OCI-LY1 (cell line): ENCODE results near the gene MED27.

Source experiments
- H2AFZ ChIP-seq: fragments of 200-600 bp; sonication (generic), shearing (Covaris generic); 2 replicates; pipeline ENCODE4 v1.6.0; 2014; ENCODE audit warnings: antibody characterized with exemption, mild to moderate bottlenecking, low read length
- H3F3A ChIP-seq: fragments of 200-600 bp; sonication (generic), shearing (Covaris generic); 2 replicates; pipeline ENCODE4 v1.6.0; 2014; ENCODE audit warnings: mild to moderate bottlenecking, antibody characterized with exemption, low read length, moderate library complexity; ENCODE audit not compliant: insufficient read depth
- H3K27ac ChIP-seq: fragments of 200-600 bp; sonication (generic); 2 replicates; pipeline ENCODE4 v1.5.1; 2014; ENCODE audit warnings: low read length, mixed run types, mild to moderate bottlenecking, low read depth; ENCODE audit not compliant: poor library complexity, severe bottlenecking
- H3K27me3 ChIP-seq: fragments of 200-600 bp; sonication (generic); 2 replicates; pipeline ENCODE4 v1.6.0; 2014; ENCODE audit warnings: antibody characterized with exemption, mild to moderate bottlenecking, low read length, moderate library complexity; ENCODE audit not compliant: insufficient read depth
- H3K36me3 ChIP-seq: fragments of 200-600 bp; sonication (generic); 2 replicates; pipeline ENCODE4 v1.6.1; 2014; ENCODE audit warnings: mild to moderate bottlenecking, antibody characterized with exemption, low read length, moderate library complexity, mixed read lengths; ENCODE audit not compliant: insufficient read depth
- H3K4me1 ChIP-seq: fragments of 200-600 bp; sonication (generic); 2 replicates; pipeline ENCODE4 v1.5.1; 2014; ENCODE audit warnings: mild to moderate bottlenecking, low read length, moderate library complexity; ENCODE audit not compliant: insufficient read depth, severe bottlenecking
- H3K4me2 ChIP-seq: fragments of 200-600 bp; sonication (generic), shearing (Covaris generic); 2 replicates; pipeline ENCODE4 v1.6.1; 2014; ENCODE audit warnings: low read length
- H3K4me3 ChIP-seq: fragments of 200-600 bp; sonication (generic); 2 replicates; pipeline ENCODE4 v1.5.1; 2014; ENCODE audit warnings: low read length, low read depth, mild to moderate bottlenecking, mixed read lengths; ENCODE audit not compliant: poor library complexity, severe bottlenecking
- H3K79me2 ChIP-seq: fragments of 200-600 bp; shearing (Covaris generic); 2 replicates; pipeline ENCODE4 v1.6.1; 2016; ENCODE audit warnings: mixed run types, low read length, mixed read lengths; ENCODE audit not compliant: insufficient read depth
- H3K9ac ChIP-seq: fragments of 200-600 bp; sonication (generic), shearing (Covaris generic); 2 replicates; pipeline ENCODE4 v1.6.1; 2014; ENCODE audit warnings: mild to moderate bottlenecking, low read length, mixed read lengths
- H3K9me2 ChIP-seq: fragments of 200-600 bp; sonication (generic), shearing (Covaris generic); 2 replicates; pipeline ENCODE4 v1.6.1; 2014; ENCODE audit warnings: low read depth, mild to moderate bottlenecking, low read length, mixed read lengths
- H3K9me3 ChIP-seq: fragments of 200-600 bp; shearing (Covaris generic); 2 replicates; pipeline ENCODE4 v1.6.1; 2014; ENCODE audit warnings: low read length, mixed read lengths
- H4K20me1 ChIP-seq: fragments of 200-600 bp; sonication (generic), shearing (Covaris generic); 2 replicates; pipeline ENCODE4 v1.6.0; 2016; ENCODE audit warnings: mild to moderate bottlenecking, low read length; ENCODE audit not compliant: insufficient read depth
- CTCF ChIP-seq: fragments of 200-600 bp; sonication (generic), shearing (Covaris generic); IDR thresholded peaks from 2 replicates; pipeline ENCODE4 v1.5.1; 2017; ENCODE audit warnings: mild to moderate bottlenecking, antibody characterized with exemption, low read length, moderate library complexity, mixed read lengths
- EZH2 ChIP-seq: fragments of 200-600 bp; sonication (generic), shearing (Covaris generic); IDR thresholded peaks from 2 replicates; pipeline ENCODE4 v1.8.0; 2017; ENCODE audit warnings: borderline replicate concordance, mixed run types, mild to moderate bottlenecking, antibody characterized with exemption, low read length, moderate library complexity, mixed read lengths

The MED27 gene

GRCh38 chr9:131864531-131864930 is 215.1 kb downstream of the MED27 start:
- H3K4me1 ChIP-seq = no peaks in the 10 kb centered on the region
- no peak overlapping the region for H2AFZ ChIP-seq
- H3K27ac ChIP-seq = no peak overlapping the region
- no peak overlapping the region for H3K4me3 ChIP-seq
- H3K4me2 ChIP-seq = no peak overlapping the region
- H3K9ac ChIP-seq = no peak overlapping the region
- no peaks in the 10 kb centered on the region; the same call in 1 of the 2 replicates for H3K36me3 ChIP-seq
- no peaks in the 10 kb centered on the region for H3K9me3 ChIP-seq
- no peaks in the 10 kb centered on the region for H4K20me1 ChIP-seq
- H3K9me2 ChIP-seq = no peaks in the 10 kb centered on the region
- no peak for TF ChIP-seq CTCF
- no peaks in the 10 kb centered on the region for H3K79me2 ChIP-seq
- no peaks in the 10 kb centered on the region for H3K27me3 ChIP-seq
- H3F3A ChIP-seq = no peaks in the 10 kb centered on the region

GRCh38 chr9:131863306-131863896 is 216.3 kb downstream of the MED27 start:
- Histone ChIP-seq H3K9ac (no peak overlapping the region), H3K36me3 (no peaks in the 10 kb centered on the region; the same call in 1 of the 2 replicates), H3F3A (no peaks in the 10 kb centered on the region), H3K27ac (no peak overlapping the region), H3K9me2 (no peaks in the 10 kb centered on the region), H4K20me1 (no peaks in the 10 kb centered on the region), H3K4me2 (no peak overlapping the region), H3K4me1 (no peaks in the 10 kb centered on the region), H3K79me2 (no peaks in the 10 kb centered on the region), H3K4me3 (no peak overlapping the region), H3K27me3 (no peaks in the 10 kb centered on the region), H3K9me3 (no peaks in the 10 kb centered on the region), H2AFZ (no peak overlapping the region)
- TF ChIP-seq EZH2 (no peak), CTCF (no peak)

- H3K27ac ChIP-seq = no peak overlapping the region
- H3K36me3 ChIP-seq = no peaks in the 10 kb centered on the region; the same call in 1 of the 2 replicates
- no peaks in the 10 kb centered on the region for H3F3A ChIP-seq
- no peak overlapping the region for H3K4me3 ChIP-seq
- H3K9me2 ChIP-seq = no peaks in the 10 kb centered on the region
- H3K27me3 ChIP-seq = no peaks in the 10 kb centered on the region
- H3K4me2 ChIP-seq = no peak overlapping the region
- TF ChIP-seq CTCF (no peak), EZH2 (no peak)
- H4K20me1 ChIP-seq = no peaks in the 10 kb centered on the region
- H3K79me2 ChIP-seq = no peaks in the 10 kb centered on the region
- no peaks in the 10 kb centered on the region for H3K9me3 ChIP-seq
- no peak overlapping the region for H2AFZ ChIP-seq
- no peak overlapping the region for H3K9ac ChIP-seq
- no peaks in the 10 kb centered on the region for H3K4me1 ChIP-seq
Observed at GRCh38 chr9:131862261-131862660, 217.4 kb downstream of the MED27 start.
